ENCODE data around the gene CYB5RL. TPM values are rescaled to one million over a fixed set of nuclear protein-coding genes. Genes with fewer than 3 reads are reported as not detected.

Gene CYB5RL
- total RNA-seq, 1 donor from 2014 or later: 16.0 TPM

- H3K4me3 Mint-ChIP-seq: no peak overlapping the region
- DNase-seq (ENCODE audit: low read depth, low spot score): no peak
- no peaks in the 10 kb centered on the region for H3K27me3 Mint-ChIP-seq (ENCODE audit: low read depth)
- H3K36me3 Mint-ChIP-seq (ENCODE audit: low read depth): peaks cover 6% of the 10 kb centered on the region
- no peak overlapping the region for H3K27ac Mint-ChIP-seq (ENCODE audit: unreplicated experiment)
- peaks cover 4% of the 10 kb centered on the region for H3K4me1 Mint-ChIP-seq
- H3K9me3 Mint-ChIP-seq: no peaks in the 10 kb centered on the region
- no peak for TF ChIP-seq CTCF (conservative IDR thresholded peaks at IDR 0.05)
Measured at GRCh38 chr1:54180701-54181360, 19.0 kb downstream of the CYB5RL start.

GRCh38 chr1:54178296-54179070, 21.3 kb downstream of the CYB5RL start:
- H3K27ac Mint-ChIP-seq (ENCODE audit: unreplicated experiment): no peak overlapping the region
- H3K4me3 Mint-ChIP-seq: no peak overlapping the region
- no peak for TF ChIP-seq CTCF (conservative IDR thresholded peaks at IDR 0.05)
- H3K27me3 Mint-ChIP-seq (ENCODE audit: low read depth): no peaks in the 10 kb centered on the region
- no peaks in the 10 kb centered on the region for H3K9me3 Mint-ChIP-seq
- H3K36me3 Mint-ChIP-seq (ENCODE audit: low read depth): no peaks in the 10 kb centered on the region
- DNase-seq (ENCODE audit: low read depth, low spot score): no peak
- peaks cover 7% of the 10 kb centered on the region for H3K4me1 Mint-ChIP-seq

GRCh38 chr1:54177726-54178125, 22.1 kb downstream of the CYB5RL start:
- Mint-ChIP-seq H3K4me1 (peaks cover 7% of the 10 kb centered on the region), H3K27ac (ENCODE audit: unreplicated experiment) (no peak overlapping the region), H3K36me3 (ENCODE audit: low read depth) (no peaks in the 10 kb centered on the region), H3K27me3 (ENCODE audit: low read depth) (no peaks in the 10 kb centered on the region), H3K4me3 (no peak overlapping the region), H3K9me3 (no peaks in the 10 kb centered on the region)
- DNase-seq (ENCODE audit: low read depth, low spot score): no peak
- TF ChIP-seq CTCF (conservative IDR thresholded peaks at IDR 0.05): no peak

- no peak overlapping the region for H3K27ac Mint-ChIP-seq (ENCODE audit: unreplicated experiment)
- DNase-seq (ENCODE audit: low read depth, low spot score): no peak
- TF ChIP-seq CTCF (conservative IDR thresholded peaks at IDR 0.05): no peak
- no peaks in the 10 kb centered on the region for H3K36me3 Mint-ChIP-seq (ENCODE audit: low read depth)
- no peaks in the 10 kb centered on the region for H3K9me3 Mint-ChIP-seq
- H3K27me3 Mint-ChIP-seq (ENCODE audit: low read depth): no peaks in the 10 kb centered on the region
- peaks cover 10% of the 10 kb centered on the region for H3K4me1 Mint-ChIP-seq
- H3K4me3 Mint-ChIP-seq: no peak overlapping the region
Measured at GRCh38 chr1:54176621-54177327, 23.1 kb downstream of the CYB5RL start.

GRCh38 chr1:54174106-54174505, 25.7 kb downstream of the CYB5RL start:
- no peak overlapping the region for H3K27ac Mint-ChIP-seq (ENCODE audit: unreplicated experiment)
- no peaks in the 10 kb centered on the region for H3K27me3 Mint-ChIP-seq (ENCODE audit: low read depth)
- H3K36me3 Mint-ChIP-seq (ENCODE audit: low read depth): no peaks in the 10 kb centered on the region
- no peaks in the 10 kb centered on the region for H3K9me3 Mint-ChIP-seq
- no peak for DNase-seq (ENCODE audit: low read depth, low spot score)
- H3K4me1 Mint-ChIP-seq: peaks cover 10% of the 10 kb centered on the region
- TF ChIP-seq CTCF (conservative IDR thresholded peaks at IDR 0.05): no peak
- no peak overlapping the region for H3K4me3 Mint-ChIP-seq
